VCaP (cell line): ENCODE measurements around the gene EFCAB10.
A peak's percentile ranks its signal among the peaks of the same experiment; 100 is the strongest.
"Not testable (repeated sequence)": the region's sequence is repeated elsewhere in the genome, so short reads cannot be mapped to it uniquely, and the experiment has no call there.

ENCODE experiments used
- H3K27ac ChIP-seq: fragments of 450-650 bp; 2 replicates; pipeline ENCODE4 v1.5.1; 2017
- CTCF ChIP-seq: fragments of 450-650 bp; conservative IDR thresholded peaks from 2 replicates; pipeline ENCODE4 v1.5.1; 2017; ENCODE audit warnings: mild to moderate bottlenecking, moderate library complexity

Gene EFCAB10

GRCh38 chr7:105610165-105610930 is 29.1 kb upstream of the EFCAB10 start:
- no peak overlapping the region for H3K27ac ChIP-seq

GRCh38 chr7:105602325-105603305 is 21.3 kb upstream of the EFCAB10 start:
- TF ChIP-seq CTCF: no peak
- H3K27ac ChIP-seq: no peak overlapping the region

More at GRCh38 chr7:105610165-105610930, 29.1 kb upstream of the EFCAB10 start:
- TF ChIP-seq CTCF: no peak

- no peak for TF ChIP-seq CTCF
- H3K27ac ChIP-seq: no peak overlapping the region
Observed at GRCh38 chr7:105600720-105601550, 19.6 kb upstream of the EFCAB10 start.

- H3K27ac ChIP-seq: no peak overlapping the region
- no peak for TF ChIP-seq CTCF
Observed at GRCh38 chr7:105599551-105599950, 18.3 kb upstream of the EFCAB10 start.

- not testable (repeated sequence) for H3K27ac ChIP-seq
Observed at GRCh38 chr7:105599080-105599479, 17.8 kb upstream of the EFCAB10 start.

GRCh38 chr7:105596866-105597265 is 15.6 kb upstream of the EFCAB10 start:
- no peak overlapping the region for H3K27ac ChIP-seq
- TF ChIP-seq CTCF: no peak

GRCh38 chr7:105594034-105594433 is 12.7 kb upstream of the EFCAB10 start:
- TF ChIP-seq CTCF: peak; percentile 48
- H3K27ac ChIP-seq: no peak overlapping the region; the same call in 1 of the 2 replicates
